Measurements from ENCODE around the gene NPAS2. TPM values are rescaled to one million over a fixed set of nuclear protein-coding genes. Genes with fewer than 3 reads are reported as not detected.

Gene NPAS2
- total RNA-seq, 4 donors from 2014 or later, result 63.0 to 134 (median 115) TPM

DNA sequence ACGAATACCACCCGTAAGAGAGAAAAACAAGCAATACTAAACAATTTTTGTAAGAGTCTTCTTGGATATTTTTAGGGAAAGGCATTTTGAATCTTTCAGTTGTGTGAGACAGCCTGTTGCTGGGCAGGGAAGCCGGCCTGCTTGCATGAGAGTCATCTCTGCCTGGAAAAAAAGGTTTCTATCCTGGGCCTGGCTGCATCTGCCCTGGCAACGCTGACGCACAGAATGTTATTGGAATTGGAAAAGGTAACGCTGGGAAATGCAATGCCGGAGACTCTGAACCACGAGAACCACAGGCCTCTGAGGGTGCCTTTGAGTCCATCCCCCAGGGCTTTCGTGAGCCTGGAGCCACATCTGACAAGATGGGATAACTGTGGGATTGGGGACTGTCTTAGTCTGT is 17.9 kb upstream of the NPAS2 start:
- no peaks in the 10 kb centered on the region for H3K27me3 ChIP-seq
- no peaks in the 10 kb centered on the region for H3K9me3 ChIP-seq
- no peak overlapping the region for H3K4me3 ChIP-seq
- in situ Hi-C loops (cut with MboI; ENCODE audit: low pct_ligation_motif_present in 1 of 4, low pct_unique_long_range_greater_than_20kb in 1 of 4, low sequenced_read_pairs in 3 of 4), result no loop called here
- peak overlapping the region in 1 of 4 donors; percentile 46 for H3K27ac ChIP-seq
- intact Hi-C loops (cut with DNase I; ENCODE audit: low total_unique reads), result no loop called here
- 79 to 87% methylated on average over 6 to 9 of the region's 9 CpGs for WGBS, 2 donors (ENCODE audit: low coverage in 1 of 2)
- no peak for TF ChIP-seq POLR2AphosphoS5 (IDR thresholded peaks at IDR 0.05)
- TF ChIP-seq EP300 (IDR thresholded peaks at IDR 0.05; ENCODE audit: low read depth), result no peak
- TF ChIP-seq, protein P1, sequence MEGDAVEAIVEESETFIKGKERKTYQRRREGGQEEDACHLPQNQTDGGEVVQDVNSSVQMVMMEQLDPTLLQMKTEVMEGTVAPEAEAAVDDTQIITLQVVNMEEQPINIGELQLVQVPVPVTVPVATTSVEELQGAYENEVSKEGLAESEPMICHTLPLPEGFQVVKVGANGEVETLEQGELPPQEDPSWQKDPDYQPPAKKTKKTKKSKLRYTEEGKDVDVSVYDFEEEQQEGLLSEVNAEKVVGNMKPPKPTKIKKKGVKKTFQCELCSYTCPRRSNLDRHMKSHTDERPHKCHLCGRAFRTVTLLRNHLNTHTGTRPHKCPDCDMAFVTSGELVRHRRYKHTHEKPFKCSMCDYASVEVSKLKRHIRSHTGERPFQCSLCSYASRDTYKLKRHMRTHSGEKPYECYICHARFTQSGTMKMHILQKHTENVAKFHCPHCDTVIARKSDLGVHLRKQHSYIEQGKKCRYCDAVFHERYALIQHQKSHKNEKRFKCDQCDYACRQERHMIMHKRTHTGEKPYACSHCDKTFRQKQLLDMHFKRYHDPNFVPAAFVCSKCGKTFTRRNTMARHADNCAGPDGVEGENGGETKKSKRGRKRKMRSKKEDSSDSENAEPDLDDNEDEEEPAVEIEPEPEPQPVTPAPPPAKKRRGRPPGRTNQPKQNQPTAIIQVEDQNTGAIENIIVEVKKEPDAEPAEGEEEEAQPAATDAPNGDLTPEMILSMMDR (IDR thresholded peaks at IDR 0.05), result no peak
- TF ChIP-seq POLR2A (IDR thresholded peaks at IDR 0.05), result no peak
- H3K36me3 ChIP-seq, result no peaks in the 10 kb centered on the region
- no peak for DNase-seq
- peaks cover 0 to 8% (median 3%) of the 10 kb centered on the region in 4 donors for H3K4me1 ChIP-seq

DNA sequence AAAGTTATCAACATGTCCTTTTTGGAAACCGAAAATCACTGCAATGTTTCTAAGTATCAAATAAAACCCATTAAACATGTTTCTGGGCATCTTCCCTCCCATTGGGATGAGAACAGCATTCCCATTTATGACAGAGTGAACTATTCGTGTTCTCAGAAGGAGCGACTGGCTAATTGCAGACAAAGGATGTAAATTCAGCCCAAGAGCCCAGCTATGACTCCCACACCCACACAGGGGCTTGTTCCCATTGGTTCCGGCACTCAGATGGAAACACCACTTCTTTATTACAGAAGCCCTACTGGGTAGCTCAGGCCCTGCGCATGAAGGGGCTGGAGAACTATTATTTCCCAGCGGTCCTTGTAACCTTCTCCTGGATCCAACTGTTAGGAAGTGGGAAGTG is 16.6 kb upstream of the NPAS2 start:
- no peak for DNase-seq
- Histone ChIP-seq H3K27me3 (no peaks in the 10 kb centered on the region), H3K36me3 (no peaks in the 10 kb centered on the region), H3K4me3 (no peak overlapping the region), H3K27ac (no peak overlapping the region), H3K9me3 (no peaks in the 10 kb centered on the region), H3K4me1 (peaks cover 0 to 8% (median 3%) of the 10 kb centered on the region in 4 donors)
- intact Hi-C loops (cut with DNase I; ENCODE audit: low total_unique reads) (no loop called here), in situ Hi-C loops (cut with MboI; ENCODE audit: low pct_ligation_motif_present in 1 of 4, low pct_unique_long_range_greater_than_20kb in 1 of 4, low sequenced_read_pairs in 3 of 4) (no loop called here)
- TF ChIP-seq, protein P1 (IDR thresholded peaks at IDR 0.05), result no peak
- TF ChIP-seq POLR2A (IDR thresholded peaks at IDR 0.05), result no peak
- no peak for TF ChIP-seq EP300 (IDR thresholded peaks at IDR 0.05; ENCODE audit: low read depth)
- no peak for TF ChIP-seq POLR2AphosphoS5 (IDR thresholded peaks at IDR 0.05)
- 70 to 86% methylated on average over 1 to 6 of the region's 6 CpGs for WGBS, 2 donors (ENCODE audit: low coverage in 1 of 2)

DNA sequence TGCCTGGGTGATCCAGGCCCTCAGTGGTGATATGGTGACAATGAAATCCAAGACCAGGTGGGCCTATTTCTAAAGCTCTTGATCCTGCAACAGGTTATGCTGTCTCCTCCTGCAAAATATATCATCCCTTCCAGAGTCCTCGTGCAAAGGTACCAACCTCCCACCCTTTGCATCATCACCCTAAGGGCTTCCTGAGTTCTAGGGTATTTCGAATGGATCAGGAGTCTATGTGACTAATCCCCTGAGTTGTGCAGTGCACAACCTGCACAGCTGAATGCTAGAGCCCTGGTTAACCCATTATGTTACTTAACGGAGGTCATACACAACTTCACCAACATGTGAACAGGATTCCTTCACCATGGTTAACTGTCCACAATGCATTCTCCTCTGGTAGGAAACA is 13.4 kb upstream of the NPAS2 start:
- Histone ChIP-seq H3K4me1 (peaks cover 0 to under 1% (median 0%) of the 10 kb centered on the region in 4 donors), H3K27me3 (no peaks in the 10 kb centered on the region), H3K4me3 (no peak overlapping the region), H3K27ac (no peak overlapping the region), H3K36me3 (no peaks in the 10 kb centered on the region), H3K9me3 (no peaks in the 10 kb centered on the region)
- intact Hi-C loops (cut with DNase I; ENCODE audit: low total_unique reads) (no loop called here), in situ Hi-C loops (cut with MboI; ENCODE audit: low pct_ligation_motif_present in 1 of 4, low pct_unique_long_range_greater_than_20kb in 1 of 4, low sequenced_read_pairs in 3 of 4) (no loop called here)
- no peak for DNase-seq
- TF ChIP-seq POLR2AphosphoS5 (IDR thresholded peaks at IDR 0.05), result no peak
- no peak for TF ChIP-seq EP300 (IDR thresholded peaks at IDR 0.05; ENCODE audit: low read depth)
- TF ChIP-seq, protein P1 (IDR thresholded peaks at IDR 0.05), result no peak
- no peak for TF ChIP-seq POLR2A (IDR thresholded peaks at IDR 0.05)
- 50 to 74% methylated on average over 1 to 3 of the region's 3 CpGs for WGBS, 2 donors (ENCODE audit: low coverage in 1 of 2)

DNA sequence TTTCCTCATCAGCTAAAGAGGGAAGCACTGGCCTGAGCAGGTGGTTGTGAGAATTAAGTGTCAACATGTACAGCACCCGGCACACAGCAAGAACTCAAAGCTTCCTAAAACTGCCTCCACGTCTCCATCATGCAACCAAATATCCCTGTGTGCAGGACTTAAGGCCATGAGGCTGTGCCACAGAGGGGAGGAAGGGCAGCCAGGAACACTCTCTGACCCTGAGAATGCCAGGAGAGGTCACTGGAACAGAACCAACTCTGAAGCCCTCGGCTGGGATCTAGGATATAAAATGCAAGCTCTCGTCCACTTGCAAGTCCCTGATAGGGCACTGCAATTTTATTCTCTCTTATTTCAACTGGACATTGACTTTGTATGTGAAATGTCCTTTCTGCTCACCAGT is 12.2 kb upstream of the NPAS2 start:
- intact Hi-C loops (cut with DNase I; ENCODE audit: low total_unique reads), result no loop called here
- TF ChIP-seq EP300 (IDR thresholded peaks at IDR 0.05; ENCODE audit: low read depth) (no peak), POLR2A (IDR thresholded peaks at IDR 0.05) (no peak), POLR2AphosphoS5 (IDR thresholded peaks at IDR 0.05) (no peak)
- TF ChIP-seq, protein P1 (IDR thresholded peaks at IDR 0.05), result no peak
- Histone ChIP-seq H3K36me3 (no peaks in the 10 kb centered on the region), H3K27me3 (no peaks in the 10 kb centered on the region), H3K9me3 (no peaks in the 10 kb centered on the region), H3K27ac (no peak overlapping the region), H3K4me1 (peaks cover 0 to 2% (median 0%) of the 10 kb centered on the region in 4 donors), H3K4me3 (no peak overlapping the region)
- no peak for DNase-seq
- 87 to 90% methylated on average over 3 to 4 of the region's 4 CpGs for WGBS, 2 donors (ENCODE audit: low coverage in 1 of 2)
- in situ Hi-C loops (cut with MboI; ENCODE audit: low pct_ligation_motif_present in 1 of 4, low pct_unique_long_range_greater_than_20kb in 1 of 4, low sequenced_read_pairs in 3 of 4), result no loop called here

Data from transverse colon (tissue), 4 donors.